Testis (tissue), 2 donors: Measurements from ENCODE around the gene PPM1A.

ENCODE experiments used
- POLR2A ChIP-seq: fragments of 450-650 bp; IDR thresholded peaks from one replicate; pipeline ENCODE4 v1.6.1; 2017; ENCODE audit warnings: antibody characterized with exemption, mild to moderate bottlenecking, moderate library complexity
- TF ChIP-seq, protein P1 (sequence below), 3 experiments: fragments of 450-650 bp in 2 of 3; fragments of 200-600 bp in 1 of 3; sonication (generic) in 1 of 3; IDR thresholded peaks; one replicate each; pipeline ENCODE4 v1.5.1; 2016 to 2019; ENCODE audit warnings: antibody characterized with exemption in 3 of 3, mild to moderate bottlenecking in 2 of 3, moderate library complexity in 1 of 3

GRCh38 chr14:60215127-60215444 is 33.9 kb upstream of the PPM1A start:
- TF ChIP-seq, protein P1, sequence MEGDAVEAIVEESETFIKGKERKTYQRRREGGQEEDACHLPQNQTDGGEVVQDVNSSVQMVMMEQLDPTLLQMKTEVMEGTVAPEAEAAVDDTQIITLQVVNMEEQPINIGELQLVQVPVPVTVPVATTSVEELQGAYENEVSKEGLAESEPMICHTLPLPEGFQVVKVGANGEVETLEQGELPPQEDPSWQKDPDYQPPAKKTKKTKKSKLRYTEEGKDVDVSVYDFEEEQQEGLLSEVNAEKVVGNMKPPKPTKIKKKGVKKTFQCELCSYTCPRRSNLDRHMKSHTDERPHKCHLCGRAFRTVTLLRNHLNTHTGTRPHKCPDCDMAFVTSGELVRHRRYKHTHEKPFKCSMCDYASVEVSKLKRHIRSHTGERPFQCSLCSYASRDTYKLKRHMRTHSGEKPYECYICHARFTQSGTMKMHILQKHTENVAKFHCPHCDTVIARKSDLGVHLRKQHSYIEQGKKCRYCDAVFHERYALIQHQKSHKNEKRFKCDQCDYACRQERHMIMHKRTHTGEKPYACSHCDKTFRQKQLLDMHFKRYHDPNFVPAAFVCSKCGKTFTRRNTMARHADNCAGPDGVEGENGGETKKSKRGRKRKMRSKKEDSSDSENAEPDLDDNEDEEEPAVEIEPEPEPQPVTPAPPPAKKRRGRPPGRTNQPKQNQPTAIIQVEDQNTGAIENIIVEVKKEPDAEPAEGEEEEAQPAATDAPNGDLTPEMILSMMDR (IDR thresholded peaks at IDR 0.05) = no peak
- no peak for TF ChIP-seq POLR2A
